Lung (tissue), 12 donors: ENCODE data around the gene ATP1B3. TPM values are rescaled to one million over a fixed set of nuclear protein-coding genes. Genes with fewer than 3 reads are reported as not detected.

Experiments
- ATAC-seq: fragments of 200-7000 bp; cut with Tn5 transposase; one replicate; pipeline ENCODE4 v1.9.1; 2020; ENCODE audit warnings: moderate number of reproducible peaks; ENCODE audit not compliant: insufficient read depth, low FRiP score
- DNase-seq, 3 donors: peaks; one replicate each; pipeline ENCODE4 v3.0.0-alpha.2; 2013 to 2017
- H3K27ac ChIP-seq, 2 donors: one replicate each; pipeline ENCODE4 v1.5.1; 2013; ENCODE audit warnings: mild to moderate bottlenecking in 2 of 2, moderate library complexity in 2 of 2, control low read depth in 1 of 2, inconsistent platforms in 1 of 2, low read depth in 1 of 2, low read length in 1 of 2
- H3K27me3 ChIP-seq, 3 donors: one replicate each; pipeline ENCODE4 v1.5.1; 2013; ENCODE audit warnings: low read length in 2 of 3; ENCODE audit not compliant: control insufficient read depth in 3 of 3, insufficient read depth in 3 of 3
- H3K36me3 ChIP-seq, 4 donors: one replicate each; pipeline ENCODE4 v1.5.1; 2013; ENCODE audit warnings: low read length in 4 of 4, mild to moderate bottlenecking in 1 of 4, moderate library complexity in 1 of 4; ENCODE audit not compliant: control insufficient read depth in 4 of 4, insufficient read depth in 4 of 4
- H3K4me1 ChIP-seq, 5 donors: one replicate each; pipeline ENCODE4 v1.5.1; 2013; ENCODE audit warnings: low read length in 5 of 5, mild to moderate bottlenecking in 2 of 5, moderate library complexity in 1 of 5; ENCODE audit not compliant: control insufficient read depth in 5 of 5, insufficient read depth in 5 of 5
- H3K4me3 ChIP-seq: one replicate; pipeline ENCODE4 v1.5.1; 2013; ENCODE audit warnings: mild to moderate bottlenecking, control low read depth, moderate library complexity
- H3K9ac ChIP-seq, 2 donors: one replicate each; pipeline ENCODE4 v1.5.1; 2013; ENCODE audit warnings: low read length in 2 of 2, control low read depth in 1 of 2; ENCODE audit not compliant: insufficient read depth in 1 of 2
- H3K9me3 ChIP-seq, 4 donors: one replicate each; pipeline ENCODE4 v1.5.1; 2013; ENCODE audit warnings: low read length in 3 of 4, mild to moderate bottlenecking in 1 of 4, moderate library complexity in 1 of 4; ENCODE audit not compliant: control insufficient read depth in 4 of 4, insufficient read depth in 3 of 4
- WGBS, 2 donors: extraction: QIAGEN DNeasy Blood & Tissue Kit; methylation state at CpG; one replicate each; pipeline ENCODE4 v1.1.7; 2013; 5-methylcytosine and 5-hydroxymethylcytosine counted together
- polyA plus RNA-seq, 2 donors: library from polyadenylated mRNA; stranded (reverse); fragments of 200-250 nt; gene quantifications; one replicate each; pipeline ENCODE4 v1.2.1, GENCODE V29; 2013
- total RNA-seq, 2 donors: library from RNA; depleted of rRNA in 1 of 2; stranded (reverse); fragments of >200 nt in 1 of 2; gene quantifications; one replicate each; pipeline ENCODE4 v1.2.1, GENCODE V29; 2014 to 2021
- TF ChIP-seq, protein P1 (sequence below): IDR thresholded peaks from 2 replicates; pipeline ENCODE4 v1.5.1; 2012; ENCODE audit warnings: mild to moderate bottlenecking; ENCODE audit errors: control extremely low read depth, extremely low read depth
- donor health status: control.
- donor health status: control.
- donor health status: Bipolar disorder and iron deficiency.
- donor health status: healthy.
- donor health status: DM: yes; HTN: yes; CAD: no.

The ATP1B3 gene
- total and polyA plus RNA-seq, 4 donors: 33.4 to 160 (median 128) TPM

GRCh38 chr3:141840737-141841544, 35.5 kb upstream of the ATP1B3 start:
- ATAC-seq (peak; percentile 41), DNase-seq (no peak)
- Histone ChIP-seq H3K27ac (peak overlapping the region in 1 of 2 donors; percentile 33), H3K9me3 (no peaks in the 10 kb centered on the region), H3K27me3 (no peaks in the 10 kb centered on the region), H3K4me1 (peaks cover 0 to 4% (median 3%) of the 10 kb centered on the region in 5 donors), H3K9ac (no peak overlapping the region), H3K4me3 (no peak overlapping the region), H3K36me3 (no peaks in the 10 kb centered on the region)
- WGBS, 2 donors: 43 to 57% methylated on average over 6 of the region's 6 CpGs
- TF ChIP-seq, protein P1, sequence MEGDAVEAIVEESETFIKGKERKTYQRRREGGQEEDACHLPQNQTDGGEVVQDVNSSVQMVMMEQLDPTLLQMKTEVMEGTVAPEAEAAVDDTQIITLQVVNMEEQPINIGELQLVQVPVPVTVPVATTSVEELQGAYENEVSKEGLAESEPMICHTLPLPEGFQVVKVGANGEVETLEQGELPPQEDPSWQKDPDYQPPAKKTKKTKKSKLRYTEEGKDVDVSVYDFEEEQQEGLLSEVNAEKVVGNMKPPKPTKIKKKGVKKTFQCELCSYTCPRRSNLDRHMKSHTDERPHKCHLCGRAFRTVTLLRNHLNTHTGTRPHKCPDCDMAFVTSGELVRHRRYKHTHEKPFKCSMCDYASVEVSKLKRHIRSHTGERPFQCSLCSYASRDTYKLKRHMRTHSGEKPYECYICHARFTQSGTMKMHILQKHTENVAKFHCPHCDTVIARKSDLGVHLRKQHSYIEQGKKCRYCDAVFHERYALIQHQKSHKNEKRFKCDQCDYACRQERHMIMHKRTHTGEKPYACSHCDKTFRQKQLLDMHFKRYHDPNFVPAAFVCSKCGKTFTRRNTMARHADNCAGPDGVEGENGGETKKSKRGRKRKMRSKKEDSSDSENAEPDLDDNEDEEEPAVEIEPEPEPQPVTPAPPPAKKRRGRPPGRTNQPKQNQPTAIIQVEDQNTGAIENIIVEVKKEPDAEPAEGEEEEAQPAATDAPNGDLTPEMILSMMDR: no peak

DNA sequence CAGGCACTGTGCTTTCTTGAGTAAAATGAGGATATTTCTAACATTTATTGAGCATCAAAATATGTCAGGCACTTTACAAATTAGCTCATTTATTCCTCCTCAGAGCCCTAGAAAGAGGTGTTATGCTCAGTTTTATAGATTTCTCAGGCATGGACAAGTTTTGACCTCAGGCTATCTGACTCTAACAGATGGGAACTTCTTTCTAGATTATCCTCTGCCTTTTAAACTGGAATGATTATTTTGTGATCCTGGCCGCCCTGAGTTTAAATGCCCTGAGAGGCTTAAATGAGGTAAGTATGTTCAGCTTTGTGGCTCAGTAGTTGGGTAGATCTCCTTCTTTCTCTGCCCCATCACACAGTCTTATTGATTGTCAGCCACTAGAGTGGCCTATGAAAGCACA, 32.3 kb upstream of the ATP1B3 start:
- H3K36me3 ChIP-seq: no peaks in the 10 kb centered on the region
- WGBS, 2 donors: 96 to 100% methylated on average over 1 of the region's 1 CpG
- H3K9me3 ChIP-seq: no peaks in the 10 kb centered on the region
- ATAC-seq (no peak), DNase-seq (no peak)
- no peak overlapping the region for H3K4me3 ChIP-seq
- H3K27ac ChIP-seq: no peak overlapping the region
- no peak overlapping the region for H3K9ac ChIP-seq
- H3K4me1 ChIP-seq: peaks cover 0 to 9% (median 3%) of the 10 kb centered on the region in 5 donors
- no peaks in the 10 kb centered on the region for H3K27me3 ChIP-seq
- TF ChIP-seq, protein P1: no peak

DNA sequence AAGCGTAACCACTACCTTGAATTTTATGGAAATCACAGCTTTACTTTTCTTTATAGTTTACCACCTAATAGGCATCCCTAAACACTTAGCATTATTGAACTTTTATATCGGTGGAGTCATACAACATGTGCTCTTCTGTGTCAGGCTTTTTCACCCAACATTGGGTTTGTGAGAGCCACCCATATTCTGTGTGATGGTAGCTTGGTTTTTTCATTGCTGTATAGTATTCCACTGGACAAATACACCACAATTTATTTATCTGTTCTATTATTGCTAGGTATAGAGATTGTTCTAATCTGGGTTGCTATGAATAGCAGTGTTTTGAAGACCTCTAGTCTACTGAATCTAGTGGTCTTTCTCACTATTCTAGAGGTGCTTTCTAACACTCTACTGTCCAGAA, 31.6 kb upstream of the ATP1B3 start:
- 96 to 99% methylated on average over 2 of the region's 2 CpGs for WGBS, 2 donors
- Histone ChIP-seq H3K27ac (no peak overlapping the region), H3K27me3 (no peaks in the 10 kb centered on the region), H3K4me1 (peaks cover 0 to 9% (median 3%) of the 10 kb centered on the region in 5 donors), H3K36me3 (no peaks in the 10 kb centered on the region), H3K9me3 (no peaks in the 10 kb centered on the region), H3K9ac (no peak overlapping the region), H3K4me3 (no peak overlapping the region)
- no peak for DNase-seq
- no peak for ATAC-seq
- TF ChIP-seq, protein P1: no peak
